Measurements from ENCODE around the gene AP3M1. TPM values are rescaled to one million over a fixed set of nuclear protein-coding genes. Genes with fewer than 3 reads are reported as not detected.

The AP3M1 gene
- total RNA-seq, 2 experiments from 2014 or later = 35.4 to 42.2 TPM

GRCh38 chr10:74179111-74179710, 28.6 kb upstream of the AP3M1 start:
- DNase-seq (no peak), ATAC-seq (no peak)
- H3K4me1 Mint-ChIP-seq (ENCODE audit: low read depth) = peaks cover 44% of the 10 kb centered on the region
- ChIA-PET CTCF (interaction anchor here (0.8 kb wide), 1 partner anchor 23 kb away, joined by 3 read pairs; no protein-coding TSS in a partner anchor), POLR2A (interaction anchor here (0.6 to 2.1 kb wide), 5 partner anchors 9 to 56 kb away, joined by 3 to 9 read pairs (median 3); partner anchors contain the start of genes ADK and AP3M1)
- peak overlapping the region; percentile 27 for H3K4me3 Mint-ChIP-seq
- TF ChIP-seq, protein P1, sequence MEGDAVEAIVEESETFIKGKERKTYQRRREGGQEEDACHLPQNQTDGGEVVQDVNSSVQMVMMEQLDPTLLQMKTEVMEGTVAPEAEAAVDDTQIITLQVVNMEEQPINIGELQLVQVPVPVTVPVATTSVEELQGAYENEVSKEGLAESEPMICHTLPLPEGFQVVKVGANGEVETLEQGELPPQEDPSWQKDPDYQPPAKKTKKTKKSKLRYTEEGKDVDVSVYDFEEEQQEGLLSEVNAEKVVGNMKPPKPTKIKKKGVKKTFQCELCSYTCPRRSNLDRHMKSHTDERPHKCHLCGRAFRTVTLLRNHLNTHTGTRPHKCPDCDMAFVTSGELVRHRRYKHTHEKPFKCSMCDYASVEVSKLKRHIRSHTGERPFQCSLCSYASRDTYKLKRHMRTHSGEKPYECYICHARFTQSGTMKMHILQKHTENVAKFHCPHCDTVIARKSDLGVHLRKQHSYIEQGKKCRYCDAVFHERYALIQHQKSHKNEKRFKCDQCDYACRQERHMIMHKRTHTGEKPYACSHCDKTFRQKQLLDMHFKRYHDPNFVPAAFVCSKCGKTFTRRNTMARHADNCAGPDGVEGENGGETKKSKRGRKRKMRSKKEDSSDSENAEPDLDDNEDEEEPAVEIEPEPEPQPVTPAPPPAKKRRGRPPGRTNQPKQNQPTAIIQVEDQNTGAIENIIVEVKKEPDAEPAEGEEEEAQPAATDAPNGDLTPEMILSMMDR (IDR thresholded peaks at IDR 0.05) = no peak
- intact Hi-C loops (cut with micrococcal nuclease) = loop anchor here (10.0 kb wide), 1 partner anchor 56 kb away; no protein-coding TSS in a partner anchor
- peaks cover 9% of the 10 kb centered on the region for H3K36me3 Mint-ChIP-seq (ENCODE audit: low read depth)
- no peaks in the 10 kb centered on the region for H3K27me3 Mint-ChIP-seq
- H3K9me3 Mint-ChIP-seq = no peaks in the 10 kb centered on the region
- peak overlapping the region; percentile 59 for H3K27ac Mint-ChIP-seq

GRCh38 chr10:74178042-74178791, 27.6 kb upstream of the AP3M1 start:
- Mint-ChIP-seq H3K27me3 (no peaks in the 10 kb centered on the region), H3K36me3 (ENCODE audit: low read depth) (peaks cover 9% of the 10 kb centered on the region), H3K4me1 (ENCODE audit: low read depth) (peaks cover 44% of the 10 kb centered on the region), H3K9me3 (no peaks in the 10 kb centered on the region), H3K27ac (no peak overlapping the region), H3K4me3 (peak overlapping the region; percentile 51)
- ATAC-seq = no peak
- CTCF ChIA-PET = interaction anchor here (0.8 to 1.8 kb wide), 3 partner anchors 12 to 27 kb away, joined by 3 to 6 read pairs (median 3); partner anchors contain the start of genes ADK and AP3M1
- DNase-seq = no peak
- TF ChIP-seq, protein P1 (IDR thresholded peaks at IDR 0.05) = no peak
- POLR2A ChIA-PET = interaction anchor here (0.8 to 2.1 kb wide), 7 partner anchors 9 to 57 kb away, joined by 3 to 9 read pairs (median 4); partner anchors contain the start of genes ADK and AP3M1
- intact Hi-C loops (cut with micrococcal nuclease) = loop anchor here (10.0 kb wide), 1 partner anchor 57 kb away; no protein-coding TSS in a partner anchor

GRCh38 chr10:74177140-74177677, 26.6 kb upstream of the AP3M1 start:
- DNase-seq = peak; percentile 65
- peaks cover 38% of the 10 kb centered on the region for H3K4me1 Mint-ChIP-seq (ENCODE audit: low read depth)
- intact Hi-C loops (cut with micrococcal nuclease) = loop anchor here (10.0 kb wide), 1 partner anchor 58 kb away; no protein-coding TSS in a partner anchor
- H3K27me3 Mint-ChIP-seq = no peaks in the 10 kb centered on the region
- peak overlapping the region; percentile 96 for H3K27ac Mint-ChIP-seq
- H3K36me3 Mint-ChIP-seq (ENCODE audit: low read depth) = peaks cover 6% of the 10 kb centered on the region
- peak overlapping the region; percentile 93 for H3K4me3 Mint-ChIP-seq
- TF ChIP-seq, protein P1 (IDR thresholded peaks at IDR 0.05) = no peak
- no peaks in the 10 kb centered on the region for H3K9me3 Mint-ChIP-seq
- POLR2A ChIA-PET = interaction anchor here (0.8 to 2.1 kb wide), 8 partner anchors 8 to 933 kb away, joined by 3 to 9 read pairs (median 4); partner anchors contain the start of genes ADK and AP3M1
- CTCF ChIA-PET = interaction anchor here (0.9 to 1.8 kb wide), 3 partner anchors 13 to 33 kb away, joined by 3 to 6 read pairs (median 3); partner anchors contain the start of genes ADK and AP3M1
- ATAC-seq = peak; percentile 26

GRCh38 chr10:74176380-74177139, 25.9 kb upstream of the AP3M1 start:
- H3K4me1 Mint-ChIP-seq (ENCODE audit: low read depth) = peaks cover 32% of the 10 kb centered on the region
- DNase-seq (peak; percentile 98), ATAC-seq (peak; percentile 91)
- peaks cover 5% of the 10 kb centered on the region for H3K36me3 Mint-ChIP-seq (ENCODE audit: low read depth)
- TF ChIP-seq, protein P1 (IDR thresholded peaks at IDR 0.05) = no peak
- H3K4me3 Mint-ChIP-seq = peak overlapping the region; percentile 93
- H3K27me3 Mint-ChIP-seq = no peaks in the 10 kb centered on the region
- CTCF ChIA-PET = interaction anchor here (1.0 to 1.2 kb wide), 3 partner anchors 14 to 67 kb away, joined by 3 read pairs; no protein-coding TSS in a partner anchor
- intact Hi-C loops (cut with micrococcal nuclease) = loop anchor here (10.0 kb wide), 1 partner anchor 58 kb away; no protein-coding TSS in a partner anchor
- H3K9me3 Mint-ChIP-seq = no peaks in the 10 kb centered on the region
- H3K27ac Mint-ChIP-seq = peak overlapping the region; percentile 96
- POLR2A ChIA-PET = interaction anchor here (0.6 to 2.1 kb wide), 10 partner anchors 9 to 935 kb away, joined by 3 to 7 read pairs (median 3); partner anchors contain the start of genes ADK, AP3M1 and SAMD8
